HG03520 (cell line): Measurements from ENCODE around the gene TPH2.

Experiments
- ATAC-seq: cut with Tn5 transposase; IDR thresholded peaks from one replicate; pipeline ENCODE4 v1.9.1; 2021; ENCODE audit warnings: mild to moderate bottlenecking, moderate library complexity; ENCODE audit not compliant: unreplicated experiment

The TPH2 gene

DNA sequence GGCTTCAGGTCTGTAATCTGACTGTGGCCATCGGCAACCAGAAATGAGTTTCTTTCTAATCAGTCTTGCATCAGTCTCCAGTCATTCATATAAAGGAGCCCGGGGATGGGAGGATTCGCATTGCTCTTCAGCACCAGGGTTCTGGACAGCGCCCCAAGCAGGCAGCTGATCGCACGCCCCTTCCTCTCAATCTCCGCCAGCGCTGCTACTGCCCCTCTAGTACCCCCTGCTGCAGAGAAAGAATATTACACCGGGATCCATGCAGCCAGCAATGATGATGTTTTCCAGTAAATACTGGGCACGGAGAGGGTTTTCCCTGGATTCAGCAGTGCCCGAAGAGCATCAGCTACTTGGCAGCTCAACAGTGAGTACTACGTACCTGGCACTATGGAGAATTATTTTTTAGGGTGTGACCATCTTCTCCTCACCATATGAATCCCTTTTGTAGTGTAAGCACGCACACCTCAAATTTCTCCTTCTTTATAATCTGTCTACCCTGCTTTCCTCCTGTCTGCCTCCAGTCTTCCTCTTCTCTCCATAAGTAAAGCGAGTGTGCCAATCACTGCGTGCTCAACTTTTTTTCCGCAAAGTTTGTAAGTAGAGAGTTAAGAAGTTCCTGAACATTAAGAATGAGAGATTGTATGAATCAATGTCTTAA is at the start of gene TPH2:
Gene TPH2, plus strand, starts transcription at position 118 of the 658 bp plus-strand sequence. Its CDS starts 142 bp downstream, at position 260.
- peak; percentile 68 for ATAC-seq

DNA sequence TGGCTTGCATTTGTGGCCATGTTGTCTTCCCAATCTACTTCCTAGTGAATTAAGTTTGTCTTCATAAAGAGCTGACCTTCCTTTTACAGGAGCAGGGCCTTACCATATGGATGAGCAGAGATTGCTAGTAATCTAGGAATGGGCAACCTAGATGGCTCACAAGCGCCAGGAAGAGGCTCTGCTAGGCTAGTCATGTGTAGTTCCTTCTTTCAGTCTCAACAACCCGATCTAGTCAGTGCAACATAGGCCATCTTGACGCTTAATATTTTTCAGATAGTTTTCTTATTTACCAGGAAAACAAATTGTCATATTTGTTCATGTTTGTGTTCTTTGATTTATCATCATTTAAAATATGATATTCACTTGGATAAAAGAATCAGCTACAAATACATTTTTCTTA is 48.2 kb upstream of the TPH2 start:
- ATAC-seq: no peak

DNA sequence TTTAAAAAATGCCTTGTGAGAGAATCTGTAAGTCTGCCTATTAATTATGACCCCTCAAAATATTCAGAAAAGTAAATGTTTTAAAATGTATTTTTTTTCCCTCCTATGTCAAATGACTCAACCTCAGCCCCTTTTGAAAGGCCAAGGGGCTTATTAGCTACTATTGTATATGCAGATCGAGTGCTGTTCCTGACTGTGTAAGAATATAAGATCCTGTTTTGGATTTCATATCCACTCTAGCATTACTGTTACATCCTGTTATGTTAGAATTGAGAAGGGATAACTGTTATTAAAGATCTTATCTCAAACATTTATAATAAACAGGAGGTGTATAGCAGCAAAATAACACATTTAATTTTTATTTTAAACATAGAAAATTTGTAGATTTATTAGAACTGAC is 46.6 kb upstream of the TPH2 start:
- no peak for ATAC-seq

DNA sequence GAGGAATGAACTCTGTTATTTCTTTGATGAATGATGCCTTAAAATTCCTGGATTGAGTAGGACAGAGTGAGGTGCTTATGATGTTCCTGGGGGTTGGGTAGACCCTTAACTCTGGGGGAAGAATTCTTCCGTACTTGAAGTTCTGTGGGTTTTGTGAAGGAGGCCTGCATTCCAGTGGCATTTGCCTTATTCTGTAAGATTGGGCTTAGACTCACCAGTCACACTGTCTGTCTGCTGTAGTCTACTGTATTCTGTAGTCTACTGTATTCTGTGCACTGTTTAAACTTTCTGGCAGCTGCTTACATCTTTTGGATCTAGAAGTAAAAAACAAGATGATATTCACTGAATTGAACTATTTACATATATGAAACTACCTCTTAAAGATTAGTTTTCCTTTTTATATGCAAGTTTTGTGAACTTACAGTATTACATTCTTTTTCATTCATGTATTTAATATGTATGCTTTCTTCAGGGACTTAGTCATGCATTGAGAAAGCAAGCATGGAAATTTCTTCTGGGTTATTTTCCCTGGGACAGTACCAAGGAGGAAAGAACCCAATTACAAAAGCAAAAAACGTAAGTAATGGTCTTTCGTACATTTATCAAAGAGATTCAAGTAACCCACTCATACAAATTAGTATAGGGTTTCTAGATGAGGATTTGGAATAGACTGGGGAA is 42.3 kb upstream of the TPH2 start:
- no peak for ATAC-seq

DNA sequence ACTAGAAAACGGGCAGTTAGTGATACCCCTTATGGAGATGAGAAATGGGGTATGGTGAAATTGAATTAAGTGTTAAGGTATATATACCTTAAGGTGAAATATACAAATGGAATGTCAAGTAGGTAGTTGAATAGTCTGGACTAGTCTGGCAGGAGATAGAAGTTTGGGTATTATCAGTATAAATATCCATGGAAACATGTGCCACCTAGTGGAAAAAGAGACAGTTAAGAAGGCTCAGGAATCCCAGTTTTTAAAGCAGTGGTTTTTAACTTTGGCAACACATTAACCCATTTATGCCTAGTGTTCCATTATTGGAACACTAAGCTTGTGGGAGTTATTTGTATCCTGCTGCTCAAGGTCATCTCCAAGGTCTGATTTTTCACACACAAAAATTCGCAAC is 38.6 kb upstream of the TPH2 start:
- no peak for ATAC-seq

DNA sequence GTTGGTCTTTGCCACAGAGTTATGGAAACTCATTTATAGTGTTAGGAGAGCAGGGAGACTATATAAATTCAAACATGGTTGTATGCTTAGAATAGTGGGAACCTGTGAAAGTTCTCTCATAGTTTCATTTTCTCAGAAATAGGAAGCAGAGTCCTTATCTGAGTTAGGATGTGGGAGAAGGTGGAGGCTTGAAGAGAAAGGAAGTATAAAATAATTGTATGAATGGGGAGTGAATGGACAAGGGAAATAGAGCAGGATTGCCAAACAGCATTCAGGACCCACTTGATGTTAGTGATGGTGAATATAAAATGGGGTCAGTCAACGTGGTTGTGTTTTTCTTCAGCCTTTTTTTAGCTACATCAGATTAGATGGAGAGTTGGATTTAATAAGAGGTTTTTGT is 34.0 kb upstream of the TPH2 start:
- ATAC-seq: no peak

DNA sequence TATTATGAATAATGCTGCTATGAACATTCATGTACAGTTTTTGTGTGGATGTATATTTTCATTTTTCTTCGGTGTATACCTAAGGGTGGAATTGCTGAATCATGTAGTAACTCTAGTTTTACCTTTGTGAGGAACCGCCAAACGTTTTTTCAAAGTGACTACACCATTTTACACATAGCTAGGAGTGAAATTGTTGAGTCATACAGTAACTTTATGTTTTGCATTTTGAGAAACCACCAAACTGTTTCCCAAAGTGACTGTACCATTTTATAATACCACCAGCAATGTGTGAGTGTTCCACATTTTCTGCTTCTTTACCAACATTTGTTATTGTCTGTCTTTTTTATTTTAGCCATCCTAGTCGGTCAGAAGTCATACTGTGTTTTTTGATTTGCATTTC is 3.1 kb upstream of the TPH2 start:
- ATAC-seq: peak; percentile 84

DNA sequence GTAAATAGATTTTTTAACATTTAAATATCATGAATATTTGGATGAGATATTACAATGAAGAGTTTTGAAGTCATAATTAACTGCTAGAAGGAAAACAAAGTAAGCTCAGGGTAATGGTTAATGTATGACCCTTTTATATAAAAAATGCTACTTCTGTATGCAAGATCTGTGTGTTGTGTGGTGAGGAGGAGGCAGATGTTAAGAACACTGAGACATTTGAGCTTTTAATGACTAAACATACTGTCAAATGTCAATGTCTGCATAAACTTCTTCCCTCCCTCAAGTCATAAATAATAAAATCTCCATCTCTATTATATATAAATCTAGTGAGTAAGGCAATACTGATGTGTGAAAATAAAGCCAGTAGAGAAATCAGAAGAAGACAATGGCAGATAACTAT is 1.4 kb downstream of the TPH2 start:
- ATAC-seq: no peak

DNA sequence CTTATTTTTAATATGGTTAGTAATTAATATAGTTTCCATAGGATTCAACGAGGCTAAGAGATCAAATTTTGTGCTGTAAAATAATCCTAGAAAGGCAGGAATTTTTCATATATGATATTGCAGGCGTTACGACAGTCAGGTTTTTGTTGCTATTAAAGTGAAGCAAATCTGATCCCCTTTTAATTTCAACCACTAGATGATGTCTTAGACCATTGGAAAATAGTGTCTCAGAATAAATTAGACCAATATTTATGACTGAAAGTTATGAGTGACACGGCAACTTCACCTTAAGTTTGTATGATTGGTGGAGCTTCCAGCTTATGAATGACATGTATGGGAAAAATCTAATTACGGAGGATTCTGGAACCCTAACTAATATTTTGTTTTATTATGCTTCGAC is 2.5 kb downstream of the TPH2 start:
- no peak for ATAC-seq

DNA sequence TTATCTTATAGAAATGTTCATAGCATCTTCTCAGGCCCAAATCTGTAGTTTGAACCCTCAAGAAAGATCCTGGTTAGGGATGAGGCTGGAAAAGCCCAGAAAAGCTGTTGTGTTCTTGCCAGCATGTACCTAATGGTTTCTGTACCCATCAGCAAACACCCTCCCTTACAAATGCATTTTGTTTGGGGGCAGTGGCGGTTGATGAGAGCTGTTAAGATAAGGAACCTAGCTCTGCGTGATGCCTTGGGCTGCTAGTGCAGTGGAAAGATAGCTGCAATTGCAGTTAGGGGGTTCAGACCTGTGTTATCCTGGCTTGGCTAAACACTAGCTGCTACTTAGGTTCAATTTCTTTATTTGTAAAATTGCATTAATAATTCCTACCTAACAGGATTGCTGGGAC is 3.6 kb downstream of the TPH2 start:
- ATAC-seq: no peak

DNA sequence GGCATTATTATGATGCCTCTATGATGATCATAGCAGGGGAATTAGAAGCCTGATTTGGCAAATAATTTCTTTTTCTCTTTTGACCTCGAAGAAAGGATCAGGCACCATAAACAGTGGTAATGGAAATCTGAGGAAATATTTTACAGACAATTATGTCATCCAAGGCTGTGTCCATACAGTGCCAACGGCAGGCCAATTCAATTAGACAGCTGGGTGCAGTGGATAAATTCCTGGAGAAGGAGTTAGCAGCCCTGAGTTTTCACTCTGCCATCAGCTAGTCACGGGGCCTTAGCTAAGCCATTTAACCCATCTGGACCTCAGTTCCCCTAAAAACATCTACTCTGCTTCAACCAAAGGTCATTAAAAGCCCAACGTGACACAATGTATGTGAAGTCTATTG is 4.1 kb downstream of the TPH2 start:
- ATAC-seq: no peak

DNA sequence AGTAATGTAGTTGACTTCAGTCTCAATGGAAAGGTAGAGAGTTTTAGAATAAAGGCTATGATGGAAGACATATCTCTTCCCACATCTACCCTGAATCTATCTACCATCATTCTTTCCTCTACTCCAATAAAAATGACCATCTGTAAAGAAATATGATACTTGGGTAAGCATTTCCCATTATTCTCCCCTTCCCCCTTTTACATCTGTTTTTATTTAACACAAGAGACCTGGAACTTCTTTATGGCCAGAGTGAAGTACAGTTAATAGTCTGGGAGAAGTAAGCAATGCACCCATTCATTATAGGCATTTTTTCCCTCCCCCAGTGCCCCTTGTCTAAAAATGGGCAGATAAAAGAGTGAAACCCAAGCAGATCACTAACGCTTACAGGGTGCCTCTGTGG is 6.5 kb downstream of the TPH2 start:
- ATAC-seq: no peak

DNA sequence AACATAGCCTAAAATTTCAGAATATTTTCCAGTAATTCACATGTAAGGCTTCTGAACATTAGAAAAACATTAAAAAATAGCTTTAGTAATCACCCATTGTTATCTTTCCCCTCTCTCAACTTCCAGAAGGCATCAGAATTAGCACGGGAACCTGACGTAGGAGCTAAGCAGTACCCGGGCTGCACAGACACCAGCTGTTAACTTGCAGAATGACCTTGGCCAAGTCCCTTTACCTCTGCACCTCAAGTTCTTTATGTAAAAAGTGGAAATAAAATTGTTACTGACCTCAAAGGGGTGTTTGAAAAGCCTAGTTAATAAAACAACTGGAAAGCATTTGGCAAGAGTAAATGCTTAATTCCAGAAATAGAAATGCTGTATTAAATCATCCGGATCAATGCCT is 7.2 kb downstream of the TPH2 start:
- no peak for ATAC-seq

DNA sequence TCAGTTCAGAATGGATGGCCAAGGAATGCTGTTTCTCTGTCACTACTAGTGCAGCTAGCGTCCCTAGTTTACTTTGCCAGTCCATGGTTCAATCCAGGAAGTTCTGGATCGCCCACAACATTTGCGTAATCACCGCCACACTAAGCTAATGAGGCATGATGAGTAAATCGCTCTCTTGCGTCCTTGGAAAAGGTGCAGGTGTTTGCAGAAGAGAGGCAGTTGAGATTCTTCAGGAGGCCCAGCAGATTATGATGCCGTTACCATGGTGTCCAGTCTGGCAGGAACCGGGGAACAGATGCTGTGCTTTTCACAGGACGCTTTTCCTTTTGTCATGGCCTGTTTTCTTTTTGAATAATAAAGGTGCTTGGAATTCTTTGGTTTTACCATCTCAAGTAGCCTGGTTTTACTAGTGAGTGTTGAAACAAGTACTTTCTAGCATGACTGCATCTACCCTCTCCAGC is 9.0 kb downstream of the TPH2 start:
- ATAC-seq: no peak

DNA sequence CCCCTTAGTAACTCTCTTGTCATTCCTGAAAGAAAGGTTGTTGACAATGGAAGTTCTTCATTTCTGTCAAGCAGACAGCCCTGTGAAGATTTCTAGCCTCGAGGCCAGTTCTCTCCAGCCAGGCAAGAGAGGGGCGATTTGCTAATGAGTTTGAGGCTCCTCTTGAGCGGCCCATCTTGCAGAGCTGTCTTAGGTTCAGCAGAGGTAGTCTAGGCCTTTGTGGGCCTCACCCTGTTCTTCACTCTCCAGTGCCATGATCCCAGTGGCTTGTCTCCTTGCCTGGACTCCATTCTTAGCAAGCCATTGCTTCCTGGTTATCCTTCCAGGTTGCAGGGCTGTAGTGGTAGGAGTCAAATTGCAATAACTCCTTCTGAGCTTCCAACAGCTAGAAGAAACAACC is 9.7 kb downstream of the TPH2 start:
- no peak for ATAC-seq

DNA sequence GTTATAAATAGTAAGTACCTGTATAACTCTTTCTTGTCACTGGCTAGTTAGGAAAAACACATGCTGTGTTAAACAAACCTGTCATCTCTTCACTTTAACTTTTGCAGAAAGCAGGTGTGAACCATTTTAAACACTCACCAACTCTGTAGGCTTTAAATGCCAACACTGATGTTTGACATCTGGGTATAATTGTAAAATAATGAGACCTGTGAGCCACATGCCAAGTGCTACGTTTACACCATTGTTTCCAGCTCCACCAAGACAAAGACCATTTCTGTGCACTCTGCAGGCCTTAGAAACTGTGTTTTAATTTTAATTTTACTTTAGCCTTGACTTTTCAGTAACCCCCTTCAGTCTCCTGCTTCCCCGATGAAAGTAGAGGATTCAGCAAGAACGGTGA is 11.0 kb downstream of the TPH2 start:
- no peak for ATAC-seq

DNA sequence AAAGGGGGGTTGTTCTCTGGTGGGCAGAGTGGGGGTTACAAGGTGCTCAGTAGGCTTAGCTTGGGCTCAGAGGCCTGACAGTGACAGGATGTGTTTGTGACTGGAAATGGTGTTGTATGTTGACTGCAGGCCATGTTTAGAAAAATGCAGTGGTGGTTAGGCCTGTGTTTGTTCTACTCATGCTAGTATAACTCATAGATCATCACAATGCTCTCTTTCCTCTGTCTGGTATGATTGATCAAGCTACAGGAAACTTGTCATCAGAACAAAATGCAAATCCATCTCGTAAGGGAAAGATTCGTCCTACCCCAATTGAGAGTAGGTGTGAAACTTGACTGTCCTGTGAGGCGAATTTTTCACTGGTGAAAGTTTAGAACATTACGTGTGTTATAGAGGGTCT is 11.8 kb downstream of the TPH2 start:
- ATAC-seq: no peak

DNA sequence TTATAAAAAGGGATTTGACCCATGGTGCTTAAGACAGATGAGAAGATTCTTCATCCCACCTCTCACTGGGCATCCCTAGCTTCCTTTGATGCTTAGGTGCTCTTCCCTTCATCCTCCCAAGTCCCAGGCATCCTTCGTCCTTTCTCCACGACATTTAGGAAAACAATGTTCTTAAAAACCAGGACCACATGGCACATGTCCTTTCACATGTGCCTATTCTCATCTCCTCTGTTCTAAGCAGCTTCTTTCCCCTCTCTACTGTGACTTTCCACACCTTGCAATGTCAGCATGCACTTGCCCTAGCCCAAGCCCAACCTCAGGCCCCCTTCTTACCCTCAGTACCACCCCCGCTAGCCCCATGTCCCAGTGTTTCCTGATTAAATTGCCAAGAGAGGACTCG is 12.2 kb downstream of the TPH2 start:
- ATAC-seq: no peak

DNA sequence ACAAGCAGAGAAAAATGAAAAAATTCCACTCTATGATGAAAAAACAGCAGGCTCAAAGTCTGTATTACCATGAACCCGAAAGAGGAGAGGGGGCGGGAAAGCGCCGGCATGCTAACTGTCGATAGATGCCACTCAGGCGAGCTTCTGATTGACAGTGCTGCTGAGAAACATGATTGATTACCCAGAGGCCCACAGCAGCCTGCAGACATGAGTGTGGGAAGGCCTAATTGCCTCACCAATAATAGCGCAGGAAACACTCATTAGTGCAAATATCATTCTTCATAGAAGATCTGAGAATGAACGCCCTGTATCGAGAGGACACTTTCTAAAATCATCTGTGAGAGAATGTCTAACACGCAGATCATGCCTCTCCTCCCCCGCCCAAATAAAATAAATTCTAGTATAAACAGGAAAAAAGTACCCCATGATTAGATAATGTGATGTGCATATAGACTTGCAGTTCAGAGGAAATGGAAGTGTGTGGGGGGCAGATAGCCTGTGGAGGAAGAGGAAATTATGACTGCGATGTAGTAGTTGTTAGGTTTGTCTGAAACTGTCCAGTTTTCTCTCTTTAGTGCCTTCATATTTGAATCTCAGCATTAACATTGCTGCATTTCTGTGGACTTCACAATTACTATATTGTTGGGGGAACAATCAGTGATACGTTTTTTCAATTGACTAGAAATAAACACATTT is 15.6 kb downstream of the TPH2 start:
- no peak for ATAC-seq

DNA sequence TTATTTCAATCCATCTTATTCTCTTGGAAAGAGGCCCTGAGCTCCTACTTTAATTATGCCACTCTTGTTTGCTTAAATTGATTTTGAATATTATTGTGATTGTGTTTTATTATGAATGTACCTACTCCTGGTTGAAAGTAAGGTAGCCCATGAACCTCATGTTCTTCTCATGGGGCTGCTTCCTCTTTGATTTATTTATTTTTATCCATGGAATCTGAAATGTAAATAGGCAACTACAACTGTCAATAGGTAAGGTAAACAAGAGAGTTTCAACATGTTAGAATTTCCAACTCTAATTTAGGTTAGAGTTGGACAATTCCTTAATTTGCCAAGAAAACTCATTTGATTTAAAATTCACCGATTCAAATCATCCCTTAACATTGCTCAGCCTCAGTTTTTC is 16.2 kb downstream of the TPH2 start:
- no peak for ATAC-seq

DNA sequence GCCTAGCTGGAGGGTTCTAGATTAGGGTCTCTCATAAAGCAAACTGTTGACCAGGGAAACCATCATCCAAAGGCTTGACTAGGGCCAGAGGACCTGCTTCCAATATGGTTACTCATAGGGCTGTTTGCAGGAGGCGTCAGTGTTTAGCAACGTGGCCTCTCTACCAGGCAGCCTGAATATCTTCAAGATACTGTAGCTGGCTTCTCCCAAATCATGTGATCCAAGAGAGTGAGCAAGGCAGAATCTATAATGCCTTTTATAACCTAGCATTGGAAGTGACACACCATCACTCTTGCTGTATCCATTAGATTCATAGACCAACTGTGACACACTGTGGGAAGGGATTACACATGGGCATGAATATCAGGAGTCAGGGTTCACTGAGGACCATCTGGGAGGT is 17.3 kb downstream of the TPH2 start:
- ATAC-seq: no peak

DNA sequence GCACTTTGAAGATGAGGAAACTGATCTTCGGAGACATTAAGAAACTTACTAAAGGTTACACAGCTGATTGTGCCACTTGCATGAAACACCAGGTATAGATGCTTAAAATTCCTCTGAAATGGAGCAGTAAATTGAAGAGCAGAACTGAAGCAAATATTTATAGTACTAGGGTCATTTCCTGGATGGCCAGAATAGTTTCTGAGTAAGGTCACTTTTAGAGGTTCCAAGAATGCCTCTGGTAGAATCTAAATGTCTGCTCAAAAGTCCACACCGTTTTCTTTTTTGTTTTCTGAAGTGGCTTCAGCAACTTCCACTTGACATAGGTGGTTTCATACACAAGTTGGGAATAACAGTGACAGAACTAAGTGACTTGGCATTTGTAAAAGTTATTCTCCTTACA is 19.4 kb downstream of the TPH2 start:
- no peak for ATAC-seq
